Myocyte (in vitro differentiated cells): Measurements from ENCODE around the gene RDH16. TPM values are rescaled to one million over a fixed set of nuclear protein-coding genes. Genes with fewer than 3 reads are reported as not detected.

ENCODE experiments used
- DNase-seq: peaks from one replicate; pipeline ENCODE4 v3.0.0-alpha.2; 2012; ENCODE audit warnings: low read depth
- polyA plus RNA-seq: library from polyadenylated mRNA; unstranded; fragments of >200 nt; gene quantifications from one replicate; pipeline ENCODE4 v1.2.1, GENCODE V29; 2012; ENCODE audit warnings: missing spikeins
- total RNA-seq: library from RNA; depleted of rRNA; stranded (reverse); fragments of >200 nt; gene quantifications from 2 replicates; pipeline ENCODE4 v1.2.3, GENCODE V29; 2014

Gene RDH16, protein sequence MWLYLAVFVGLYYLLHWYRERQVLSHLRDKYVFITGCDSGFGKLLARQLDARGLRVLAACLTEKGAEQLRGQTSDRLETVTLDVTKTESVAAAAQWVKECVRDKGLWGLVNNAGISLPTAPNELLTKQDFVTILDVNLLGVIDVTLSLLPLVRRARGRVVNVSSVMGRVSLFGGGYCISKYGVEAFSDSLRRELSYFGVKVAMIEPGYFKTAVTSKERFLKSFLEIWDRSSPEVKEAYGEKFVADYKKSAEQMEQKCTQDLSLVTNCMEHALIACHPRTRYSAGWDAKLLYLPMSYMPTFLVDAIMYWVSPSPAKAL
- total RNA-seq: 0.10 and 0.13 TPM in 2 replicates
- 0.20 TPM for polyA plus RNA-seq

DNA sequence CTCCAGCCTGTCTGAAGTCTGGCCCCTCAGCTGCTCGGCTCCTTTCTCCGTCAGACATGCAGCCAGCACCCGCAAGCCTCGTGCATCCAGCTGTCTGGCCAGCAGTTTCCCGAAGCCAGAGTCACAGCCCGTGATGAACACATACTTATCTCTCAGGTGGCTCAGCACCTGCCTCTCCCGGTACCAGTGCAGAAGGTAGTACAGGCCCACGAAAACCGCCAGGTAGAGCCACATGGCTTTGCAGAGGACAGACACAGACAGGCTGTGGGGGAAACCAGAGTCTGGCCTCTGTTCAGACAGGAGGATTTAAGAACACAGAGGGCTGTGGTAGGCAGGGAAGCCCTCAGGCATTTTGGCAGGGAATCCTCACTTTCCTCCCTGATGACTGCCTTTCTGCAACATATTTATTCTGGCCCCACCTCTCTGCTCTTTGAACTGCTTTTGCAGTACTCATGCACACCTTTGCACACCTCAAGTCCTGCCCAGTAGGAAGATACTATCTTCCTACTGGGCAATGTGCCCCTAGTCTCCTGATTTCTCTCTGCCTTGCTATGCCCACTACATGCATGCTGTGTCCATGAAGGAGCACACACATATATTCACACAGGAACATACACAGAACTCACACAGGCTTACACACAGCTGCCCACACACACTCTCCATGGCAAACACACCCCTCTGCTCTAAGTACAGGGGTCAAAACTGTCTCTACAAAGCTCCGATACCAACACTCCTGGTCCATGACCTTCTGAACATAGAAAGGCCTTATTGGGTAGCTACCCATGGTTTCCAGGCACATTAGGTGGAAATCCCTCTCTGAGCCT lies at the start of gene RDH16:
Gene RDH16, minus strand, starts transcription at position 380 of the 824 bp plus-strand sequence. Its CDS starts 146 bp downstream, at position 234.
- no peak for DNase-seq

DNA sequence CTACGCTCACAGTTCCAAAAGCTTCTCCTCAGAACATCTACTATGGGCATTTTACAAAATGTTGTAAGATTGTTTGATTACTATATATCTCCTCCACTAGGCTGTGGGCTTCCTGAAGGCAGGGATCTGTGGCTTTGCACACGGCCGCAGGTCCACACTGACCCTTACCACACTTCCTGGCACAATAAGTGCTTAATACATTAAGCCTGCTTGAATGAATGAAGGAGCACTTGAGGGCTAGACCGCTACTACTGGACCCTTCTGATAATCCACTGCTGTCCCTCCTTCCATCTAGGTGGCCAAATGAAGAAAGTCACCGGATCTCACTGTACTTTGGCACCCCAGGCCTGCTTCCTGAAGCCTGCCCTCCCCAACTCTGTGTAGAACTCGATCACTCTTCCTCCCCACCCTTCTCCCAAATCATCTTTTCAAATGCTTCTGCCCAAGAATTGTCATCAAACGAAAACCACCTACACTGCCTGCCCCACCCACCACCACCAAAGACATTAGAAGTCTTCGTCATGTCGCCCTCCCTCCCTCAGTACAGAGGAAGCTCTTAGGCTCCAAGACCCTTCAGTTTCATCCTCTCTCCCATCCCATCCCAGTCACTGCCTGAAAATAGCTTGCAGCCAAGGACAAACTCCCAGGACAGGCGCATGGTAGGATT lies 49.5 kb upstream of the RDH16 start:
- no peak for DNase-seq

DNA sequence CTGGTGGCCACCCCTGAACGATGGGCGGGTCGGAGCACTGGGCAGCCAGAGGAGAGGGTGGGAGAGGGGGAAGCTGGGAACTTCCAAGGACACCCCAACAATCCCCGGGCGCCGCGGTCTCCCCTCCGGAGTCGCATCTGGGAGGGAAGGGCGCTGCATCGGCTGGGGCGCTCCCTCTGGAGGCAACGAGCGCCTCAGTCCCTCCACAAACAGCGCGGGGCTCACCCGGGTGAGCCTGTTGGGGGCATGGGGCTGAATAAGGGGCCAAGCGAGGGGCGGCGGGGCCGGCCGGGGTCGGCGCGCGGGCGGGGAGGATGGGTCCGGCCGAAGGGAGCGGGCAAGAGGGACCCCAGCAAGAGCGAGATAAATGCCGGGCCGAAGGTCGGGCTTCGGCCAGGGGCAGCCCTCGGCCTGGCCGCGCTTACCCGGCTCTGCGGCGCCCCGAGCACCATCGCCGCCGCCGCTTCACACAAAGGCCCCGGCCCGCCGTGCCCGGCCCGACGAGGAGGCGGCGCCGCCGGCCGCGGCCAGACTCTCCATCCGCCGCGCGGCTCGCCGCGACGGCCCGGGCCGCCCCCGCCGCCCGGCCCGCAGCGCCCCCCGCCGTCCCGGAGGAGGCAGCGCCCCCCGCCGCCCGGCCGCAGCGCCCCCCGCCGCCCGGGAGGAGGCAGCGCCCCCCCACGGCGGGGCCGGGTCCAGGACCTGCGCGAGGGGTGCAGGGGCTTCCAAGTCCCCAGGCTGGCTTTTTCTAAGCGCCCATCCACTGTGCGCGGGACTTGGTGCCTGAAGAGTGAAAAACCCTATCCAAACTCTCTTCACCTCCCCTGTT lies 48.8 kb upstream of the RDH16 start, which contains the start of gene ZBTB39:
Gene ZBTB39, minus strand, starts transcription at position 567 of the 829 bp plus-strand sequence. CDS start 1,629 bp downstream, outside the sequence.
- peak; percentile 67 for DNase-seq

DNA sequence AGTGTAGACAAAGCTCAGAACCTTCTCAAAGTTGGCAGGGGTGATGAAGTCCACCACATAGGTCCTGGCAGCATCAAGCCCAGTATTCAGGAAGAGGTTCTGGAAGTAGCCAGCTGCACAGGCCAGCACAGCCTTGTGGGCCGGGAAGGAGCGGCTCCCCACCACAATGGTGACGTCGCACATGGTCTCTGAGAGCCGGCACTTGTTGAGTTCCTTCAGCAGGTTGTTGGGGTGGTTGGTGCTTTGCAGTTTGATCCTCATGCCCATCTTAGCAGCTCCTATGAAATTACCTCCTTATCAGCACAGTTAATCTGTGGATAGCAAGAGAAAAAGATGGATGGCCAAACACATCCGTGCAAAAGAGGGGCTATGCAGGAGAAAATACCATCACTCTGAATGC lies 47.2 kb upstream of the RDH16 start:
- no peak for DNase-seq

DNA sequence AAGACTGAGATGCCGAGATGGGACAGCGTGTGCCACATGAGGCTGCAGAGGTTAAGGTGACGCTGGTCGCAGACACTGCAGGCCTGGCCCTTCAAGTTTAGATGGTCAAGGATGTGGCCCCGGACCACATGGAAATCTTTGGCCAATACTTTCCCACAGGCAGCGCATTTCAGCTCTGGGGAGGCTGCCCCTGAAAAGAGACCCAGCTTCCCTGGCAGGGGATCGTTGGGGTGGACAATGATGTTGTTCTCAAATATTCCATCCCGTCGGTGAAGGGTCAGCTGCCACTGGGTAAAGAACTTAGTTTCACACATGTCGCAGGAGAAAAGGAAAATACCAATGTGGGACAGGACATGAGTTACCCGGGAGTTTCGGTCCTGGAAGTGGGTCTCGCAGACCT lies 46.0 kb upstream of the RDH16 start:
- no peak for DNase-seq

DNA sequence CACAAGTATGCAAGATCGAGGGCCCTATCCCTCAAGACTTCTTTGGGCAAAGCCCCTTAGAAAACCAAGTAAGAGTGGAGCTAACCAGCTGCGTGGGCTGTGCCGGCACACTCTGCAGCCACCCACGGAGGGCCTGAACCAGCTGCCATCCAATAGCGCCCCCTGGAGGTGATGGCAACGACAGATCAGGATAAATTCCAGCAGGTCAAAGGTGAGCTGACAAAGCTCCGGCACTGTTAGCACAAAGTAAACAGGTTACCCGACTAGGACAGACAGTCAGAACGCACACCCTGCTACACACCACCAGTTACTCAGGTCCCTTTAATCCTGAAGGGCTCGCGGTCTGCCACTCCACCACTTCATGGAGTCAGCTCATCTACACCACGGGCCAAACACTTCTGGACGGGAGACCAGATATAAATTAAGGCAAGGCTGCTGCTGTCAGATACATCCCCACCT lies 44.1 kb upstream of the RDH16 start:
- DNase-seq: peak; percentile 61

DNA sequence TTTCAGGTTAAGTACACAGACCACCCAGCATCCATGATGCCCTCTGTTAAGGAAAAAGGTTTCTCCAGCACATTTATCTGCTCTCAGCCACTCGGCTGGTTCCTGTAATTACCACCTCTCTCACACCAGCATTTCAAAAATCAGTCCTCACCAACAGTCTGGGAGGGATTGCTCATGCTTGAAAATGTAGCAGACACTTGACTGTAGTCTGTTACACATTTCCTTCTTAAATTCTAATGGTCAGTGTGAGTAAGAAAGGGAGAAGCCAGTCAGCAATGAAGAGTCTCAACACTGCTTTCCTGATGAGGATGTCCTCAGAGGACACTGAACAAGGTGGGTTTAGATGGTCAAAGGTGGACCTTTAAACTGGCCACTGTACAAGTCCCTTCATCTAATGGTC lies 43.0 kb upstream of the RDH16 start:
- DNase-seq: no peak

DNA sequence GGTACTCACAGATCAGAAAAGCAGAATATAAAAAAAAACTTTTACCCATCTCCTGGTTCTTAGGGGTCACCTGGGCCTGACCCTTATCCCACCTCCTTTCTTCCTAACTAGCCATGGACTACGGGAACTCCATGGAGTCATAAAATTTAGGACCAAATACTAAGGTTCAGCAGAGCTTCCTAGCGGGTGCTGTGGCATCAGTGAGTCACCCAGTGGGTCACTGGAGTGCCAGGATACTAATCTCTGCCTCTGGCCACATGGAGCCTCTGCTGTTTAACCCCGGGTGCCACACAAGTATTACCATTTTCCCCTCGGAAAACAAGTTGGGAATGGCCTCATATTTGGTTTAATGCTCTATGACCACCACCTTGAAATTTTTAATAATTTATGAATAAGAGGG lies 42.0 kb upstream of the RDH16 start:
- DNase-seq: peak; percentile 35

DNA sequence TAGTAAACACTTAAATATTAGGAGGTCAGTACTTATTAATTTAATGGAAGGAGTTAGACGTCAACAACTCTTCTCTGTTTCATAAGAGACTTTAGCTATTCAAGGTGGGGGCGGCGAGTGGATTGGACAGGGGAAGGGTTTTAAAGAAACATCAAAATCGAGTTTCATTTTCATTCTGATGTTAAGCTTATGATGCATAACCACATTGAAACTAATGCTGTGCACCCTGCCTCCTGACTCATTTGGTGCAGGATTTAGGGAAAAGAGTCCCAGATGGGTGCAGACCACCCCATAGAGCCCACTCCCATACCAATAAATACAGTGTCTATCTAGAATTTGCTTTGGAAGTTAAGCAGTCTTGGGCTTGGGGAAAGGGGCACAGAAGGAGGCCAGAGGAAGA lies 41.6 kb upstream of the RDH16 start:
- DNase-seq: no peak

DNA sequence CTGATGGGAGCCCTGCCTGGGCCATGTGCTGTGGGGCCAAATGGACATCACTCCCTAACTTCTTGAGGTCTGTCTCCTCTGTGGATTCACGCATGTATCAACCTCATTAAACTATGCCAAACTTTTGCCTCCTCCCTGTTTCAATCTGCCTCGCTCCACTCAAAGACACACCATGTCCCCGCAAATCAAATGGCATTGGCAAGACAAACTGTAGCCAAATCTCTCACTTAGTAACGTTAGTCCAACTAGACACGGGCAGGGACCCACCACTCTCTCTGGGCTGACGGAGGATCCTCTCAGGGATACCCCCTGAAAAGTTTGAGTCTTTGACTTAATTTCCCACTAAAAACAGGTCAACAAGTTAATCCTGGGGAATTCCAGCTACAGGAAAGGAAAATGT lies 40.9 kb upstream of the RDH16 start:
- DNase-seq: no peak

DNA sequence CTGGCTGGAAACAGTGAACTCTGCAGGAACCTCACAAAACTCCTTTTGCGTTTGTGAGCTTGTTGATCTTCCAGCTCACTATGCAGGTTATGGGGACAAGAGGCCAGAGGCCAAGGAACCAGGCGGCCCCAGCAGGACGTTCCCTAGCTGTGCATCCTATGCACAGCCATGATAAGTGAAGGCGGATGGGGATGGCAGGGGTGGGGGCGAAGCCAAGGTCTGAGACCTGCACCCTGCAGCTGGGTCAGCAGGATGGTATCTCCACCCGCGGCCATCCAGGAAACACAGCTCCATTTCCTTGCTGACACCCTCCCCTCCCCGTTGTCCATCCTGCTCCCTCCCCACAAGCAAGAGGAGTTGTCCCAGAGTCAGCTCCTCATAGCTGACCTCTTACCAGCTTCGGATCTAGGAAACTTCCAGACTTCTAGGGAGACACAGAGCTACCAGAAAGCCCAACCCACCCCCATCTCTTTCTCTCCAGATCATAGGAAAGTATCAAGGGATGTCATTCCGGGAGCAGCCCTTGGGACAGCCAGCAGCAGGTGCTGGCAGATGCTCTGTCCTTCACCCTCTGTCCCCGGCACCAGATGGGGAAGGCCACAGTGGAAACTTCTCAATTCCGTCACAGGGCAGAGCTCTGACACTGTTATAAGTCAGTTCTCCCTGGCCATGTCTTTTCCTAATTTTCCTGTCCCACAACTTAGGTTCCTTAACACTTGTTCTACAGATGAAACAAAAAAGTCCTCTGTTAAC lies 39.6 kb upstream of the RDH16 start:
- peak; percentile 44 for DNase-seq

DNA sequence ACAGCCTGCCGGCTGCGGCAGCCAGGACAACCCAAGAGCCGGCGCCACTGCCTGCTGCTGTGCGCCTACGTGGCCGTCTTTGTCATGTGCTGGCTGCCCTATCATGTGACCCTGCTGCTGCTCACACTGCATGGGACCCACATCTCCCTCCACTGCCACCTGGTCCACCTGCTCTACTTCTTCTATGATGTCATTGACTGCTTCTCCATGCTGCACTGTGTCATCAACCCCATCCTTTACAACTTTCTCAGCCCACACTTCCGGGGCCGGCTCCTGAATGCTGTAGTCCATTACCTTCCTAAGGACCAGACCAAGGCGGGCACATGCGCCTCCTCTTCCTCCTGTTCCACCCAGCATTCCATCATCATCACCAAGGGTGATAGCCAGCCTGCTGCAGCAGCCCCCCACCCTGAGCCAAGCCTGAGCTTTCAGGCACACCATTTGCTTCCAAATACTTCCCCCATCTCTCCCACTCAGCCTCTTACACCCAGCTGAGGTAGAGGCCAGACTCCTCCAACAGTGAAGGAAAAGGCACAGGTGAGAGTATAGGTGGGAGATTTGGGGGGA lies 38.6 kb upstream of the RDH16 start:
- DNase-seq: no peak

DNA sequence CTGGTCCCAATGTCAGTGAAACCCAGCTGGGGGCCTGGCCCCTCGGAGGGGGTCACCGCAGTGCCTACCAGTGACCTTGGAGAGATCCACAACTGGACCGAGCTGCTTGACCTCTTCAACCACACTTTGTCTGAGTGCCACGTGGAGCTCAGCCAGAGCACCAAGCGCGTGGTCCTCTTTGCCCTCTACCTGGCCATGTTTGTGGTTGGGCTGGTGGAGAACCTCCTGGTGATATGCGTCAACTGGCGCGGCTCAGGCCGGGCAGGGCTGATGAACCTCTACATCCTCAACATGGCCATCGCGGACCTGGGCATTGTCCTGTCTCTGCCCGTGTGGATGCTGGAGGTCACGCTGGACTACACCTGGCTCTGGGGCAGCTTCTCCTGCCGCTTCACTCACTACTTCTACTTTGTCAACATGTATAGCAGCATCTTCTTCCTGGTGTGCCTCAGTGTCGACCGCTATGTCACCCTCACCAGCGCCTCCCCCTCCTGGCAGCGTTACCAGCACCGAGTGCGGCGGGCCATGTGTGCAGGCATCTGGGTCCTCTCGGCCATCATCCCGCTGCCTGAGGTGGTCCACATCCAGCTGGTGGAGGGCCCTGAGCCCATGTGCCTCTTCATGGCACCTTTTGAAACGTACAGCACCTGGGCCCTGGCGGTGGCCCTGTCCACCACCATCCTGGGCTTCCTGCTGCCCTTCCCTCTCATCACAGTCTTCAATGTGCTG lies 38.0 kb upstream of the RDH16 start:
- DNase-seq: no peak

DNA sequence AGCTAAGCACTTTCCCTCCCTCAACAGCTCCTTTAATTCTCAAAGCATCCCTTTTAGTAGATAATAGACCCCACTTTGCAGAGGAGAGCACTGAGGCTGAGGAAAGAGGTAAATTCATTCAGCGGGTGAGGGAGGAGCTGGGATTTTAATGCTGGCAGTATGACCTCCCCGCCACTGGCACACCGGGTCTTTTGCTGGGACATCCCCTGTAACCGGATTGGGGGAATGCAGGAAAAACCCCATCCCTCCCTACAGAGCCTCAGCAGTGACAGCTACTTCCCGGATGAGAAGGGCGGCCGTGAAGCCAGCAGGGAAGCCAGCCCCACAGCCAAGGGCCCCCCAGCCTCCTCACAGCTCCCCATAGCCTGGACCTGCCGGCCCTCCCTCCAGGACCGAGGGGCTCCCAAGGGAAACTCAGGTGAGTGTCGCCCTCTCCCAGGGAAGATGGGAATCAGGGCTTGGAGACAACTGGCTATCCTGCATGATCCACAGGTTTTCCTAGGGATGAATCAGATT lies 36.9 kb upstream of the RDH16 start:
- no peak for DNase-seq

DNA sequence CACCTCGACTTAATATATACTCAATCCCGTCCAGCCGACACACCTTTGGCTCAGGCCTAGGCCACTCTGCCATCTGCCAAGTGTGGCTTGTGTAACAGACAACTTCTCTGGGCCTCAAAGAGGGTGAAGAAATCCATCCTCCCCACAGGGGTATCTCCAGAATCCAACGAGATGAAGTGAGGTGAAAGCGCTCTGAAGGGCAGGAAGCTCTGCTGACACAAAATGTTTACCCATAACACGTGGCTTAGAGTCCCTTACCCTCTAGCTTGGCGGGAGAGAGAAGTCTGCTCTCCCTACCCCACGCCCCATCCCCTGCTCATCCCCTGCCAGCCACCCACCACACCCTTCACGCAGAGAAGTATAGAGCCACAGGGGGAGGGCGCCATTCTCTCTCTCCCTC lies 35.9 kb upstream of the RDH16 start:
- DNase-seq: no peak

DNA sequence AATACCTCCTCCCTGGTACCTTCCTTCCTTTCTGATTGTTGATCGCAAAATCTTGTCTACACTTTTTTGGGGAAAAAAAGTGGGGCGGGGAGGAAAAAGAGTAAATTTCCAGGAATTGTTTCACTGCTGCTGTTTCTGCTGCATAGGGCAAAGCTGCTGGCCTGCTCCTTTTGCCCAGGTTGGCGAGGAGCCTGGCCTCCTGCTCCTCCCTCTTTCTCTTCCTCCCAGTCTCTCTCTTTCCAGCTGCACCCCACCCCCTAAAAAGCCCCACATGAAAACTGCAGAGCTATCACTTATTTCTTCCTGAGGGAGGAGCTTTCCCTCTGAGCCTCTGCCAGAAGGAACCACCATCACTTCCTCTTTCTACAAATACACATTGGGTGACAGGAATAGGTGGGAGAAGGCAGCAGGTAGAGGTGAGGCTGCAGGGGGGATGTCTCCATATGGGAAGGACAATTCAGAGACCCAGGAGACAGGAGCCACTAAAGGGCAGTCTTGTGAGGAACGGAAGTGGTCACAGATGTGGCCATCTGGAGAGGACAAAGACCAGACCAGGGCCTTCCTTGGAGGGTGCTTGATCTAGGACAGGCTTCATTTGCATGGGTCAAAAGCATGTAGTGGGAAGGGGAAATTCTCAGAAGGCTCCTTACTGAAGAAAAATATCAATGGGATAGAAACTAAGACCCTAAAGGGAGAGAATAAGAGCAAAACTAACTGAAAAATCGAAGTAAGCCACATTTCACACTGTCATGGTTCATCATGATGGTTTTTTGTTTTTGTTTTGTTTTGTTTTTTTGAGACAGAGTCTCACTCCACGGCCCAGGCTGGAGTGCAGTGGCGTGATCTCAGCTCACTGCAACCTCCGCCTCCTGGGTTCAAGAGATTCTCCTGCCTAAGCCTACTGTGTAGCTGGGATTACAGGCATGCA lies 34.2 kb upstream of the RDH16 start:
- DNase-seq: no peak

DNA sequence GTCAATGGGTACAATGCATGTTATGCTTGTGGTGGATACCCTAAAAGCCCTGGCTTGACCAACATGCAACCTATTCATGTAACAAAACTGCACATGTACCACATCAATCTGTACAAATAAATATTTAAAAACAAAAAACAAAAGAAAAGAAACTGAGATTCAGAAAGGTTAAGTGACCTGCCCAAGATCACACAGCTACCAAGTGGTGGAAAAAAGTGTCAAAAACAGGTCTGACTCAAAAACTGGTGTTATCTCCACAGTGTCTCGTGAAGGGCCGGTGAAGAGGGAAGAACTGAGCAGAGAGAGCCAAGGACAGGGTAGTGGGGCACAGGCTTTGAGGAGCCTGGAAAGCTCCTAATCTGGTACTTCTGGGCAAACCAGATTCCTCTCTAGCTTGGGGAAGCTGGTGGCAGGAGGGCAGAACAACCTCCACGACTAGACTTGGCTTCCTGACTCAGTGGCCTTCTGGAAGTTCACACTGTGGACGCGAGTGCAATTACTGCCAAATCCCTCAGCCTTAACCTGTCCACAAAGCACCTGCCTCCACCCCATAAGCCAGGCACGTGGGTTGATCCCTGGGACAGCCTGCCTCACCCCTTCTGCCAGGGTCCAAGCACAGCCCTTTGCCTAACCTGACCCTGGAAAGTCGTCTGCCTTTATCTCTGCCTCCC lies 33.4 kb upstream of the RDH16 start:
- no peak for DNase-seq
